Hippocampal formation (tissue), 2 donors: ENCODE data around the gene XIRP2.

Source experiments
- DNase-seq, 2 donors: peaks; one replicate each; lab custom pipeline; 2025; lab: John Stamatoyannopoulos, UW

The XIRP2 gene

DNA sequence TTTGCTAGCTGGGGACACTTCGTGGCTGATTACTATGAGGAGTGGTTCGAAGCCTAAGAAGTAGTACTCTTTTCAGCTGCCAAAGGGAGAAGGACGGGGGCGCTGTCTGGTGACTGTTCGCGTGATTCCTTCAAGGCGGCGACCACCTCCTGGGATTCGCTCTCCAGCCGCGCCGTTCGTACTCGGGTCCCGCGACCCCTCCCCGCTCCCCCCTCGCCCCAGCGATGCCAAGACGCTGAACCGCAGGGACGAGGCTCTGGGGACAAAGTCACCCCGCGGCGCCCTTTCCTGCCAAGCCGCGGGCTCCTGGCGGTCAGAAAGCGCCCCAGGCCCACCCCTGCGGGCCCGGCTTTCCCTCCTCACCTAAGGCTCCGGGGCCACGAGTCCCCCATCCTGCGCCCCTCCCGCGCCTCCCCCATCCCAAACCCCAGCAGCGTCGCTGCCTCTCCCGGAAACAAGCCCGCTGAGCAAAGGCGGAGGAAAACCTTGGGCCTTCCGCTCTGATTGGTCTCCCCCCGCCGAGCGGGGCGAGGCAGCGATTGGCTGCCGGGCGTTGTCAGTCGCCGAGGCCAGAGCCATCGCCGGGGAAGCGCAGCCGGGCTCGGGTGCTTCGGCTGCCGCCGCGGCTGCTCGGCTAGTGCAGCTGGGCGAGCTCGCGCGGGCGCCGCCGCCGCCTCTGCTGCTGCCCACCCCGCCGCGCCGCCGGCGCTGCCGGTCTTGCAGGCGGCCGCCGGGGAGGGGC lies 404.3 kb downstream of the XIRP2 start, which contains the start of gene B3GALT1:
B3GALT1 (plus strand) TSS at position 572 of the 742 bp plus-strand sequence.
- peak; percentile 83 to 89 for DNase-seq

DNA sequence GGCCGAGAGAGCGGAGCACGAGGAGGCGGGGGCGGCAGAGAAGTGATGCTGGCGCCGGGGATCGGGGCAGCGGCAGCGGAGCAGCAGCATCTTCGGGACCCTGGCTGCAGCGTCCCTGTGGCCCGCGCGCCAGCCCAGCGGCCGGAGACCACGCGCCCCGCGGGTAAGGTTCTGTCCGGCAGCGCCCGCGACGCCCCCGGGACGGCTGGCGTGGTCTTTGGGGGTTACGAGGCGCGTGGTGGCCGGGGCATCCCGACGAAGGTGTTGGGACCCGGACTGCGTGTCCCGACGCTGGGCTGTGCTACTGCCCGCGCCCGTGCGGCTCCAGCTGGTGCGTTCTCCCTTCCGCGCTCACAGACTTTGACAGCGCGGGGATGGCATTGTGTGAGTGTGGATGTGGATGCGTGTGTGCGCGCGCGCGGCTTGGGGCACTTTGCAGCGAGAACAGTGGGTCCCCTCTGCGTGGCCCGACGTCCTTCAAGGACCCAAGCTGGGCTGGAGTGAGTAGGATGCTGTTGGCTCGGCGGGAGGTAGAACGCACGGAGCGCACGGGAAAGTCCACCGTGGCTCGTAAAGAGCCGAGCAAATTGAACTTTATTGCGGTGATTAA lies 405.0 kb downstream of the XIRP2 start:
- DNase-seq, result peak; percentile 25 to 31

DNA sequence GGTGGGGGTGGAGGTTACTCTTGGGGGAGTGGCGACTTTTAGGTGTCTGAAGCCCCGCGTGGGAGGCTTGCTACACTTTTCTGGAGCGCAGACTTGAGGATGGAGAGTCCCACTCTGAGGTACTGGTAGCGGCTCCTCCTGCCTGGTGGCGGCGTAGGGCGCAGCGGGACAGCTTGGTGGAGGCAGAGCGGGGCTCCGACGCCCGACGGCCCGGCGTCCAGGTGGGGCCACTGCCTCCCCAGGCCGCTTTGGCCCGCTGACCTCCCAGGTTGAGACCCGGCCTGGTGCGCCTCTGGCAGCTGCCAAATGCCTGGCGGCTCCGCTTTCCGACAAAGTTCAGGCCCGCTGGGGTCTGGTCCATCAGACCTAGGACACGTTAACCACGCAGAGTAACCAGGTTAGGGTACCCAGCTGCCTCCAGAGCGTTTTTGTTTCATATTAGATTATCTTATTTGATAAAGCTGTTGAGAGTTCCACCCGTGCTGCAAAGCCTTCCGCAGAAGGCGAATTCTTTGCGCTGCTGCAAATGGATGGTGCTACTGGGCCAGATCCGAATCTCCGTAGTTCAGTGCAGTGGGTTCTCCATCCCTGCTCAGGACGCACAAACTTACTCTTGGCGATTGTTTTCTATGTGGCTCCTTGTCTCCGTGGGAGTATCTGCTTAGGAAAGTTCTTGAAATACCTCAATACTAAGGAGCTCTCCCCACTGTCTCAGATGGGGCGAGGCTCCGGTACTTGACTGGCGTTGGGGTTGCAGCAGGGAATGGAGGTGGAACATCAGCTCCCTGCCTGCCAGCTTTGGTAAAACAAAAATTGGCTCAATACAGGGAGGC lies 405.9 kb downstream of the XIRP2 start:
- DNase-seq, result peak; percentile 47 to 51

DNA sequence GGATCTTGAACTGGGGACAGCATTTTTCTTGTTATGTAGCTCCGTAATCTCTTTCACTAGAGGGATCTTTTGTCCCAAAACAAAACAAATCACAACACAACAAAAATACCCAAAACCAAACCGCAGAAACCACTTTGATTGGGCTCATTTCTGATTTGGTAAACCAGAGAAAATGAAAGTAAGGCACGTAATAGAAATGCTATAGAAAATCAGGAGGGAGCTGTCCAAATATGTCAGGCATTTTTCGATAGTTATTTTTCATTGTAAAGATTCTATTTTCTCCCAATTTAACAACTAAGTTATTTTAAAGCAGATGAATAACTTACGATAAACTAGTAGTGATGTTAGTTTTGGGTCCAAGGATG lies 406.5 kb downstream of the XIRP2 start:
- no peak for DNase-seq

DNA sequence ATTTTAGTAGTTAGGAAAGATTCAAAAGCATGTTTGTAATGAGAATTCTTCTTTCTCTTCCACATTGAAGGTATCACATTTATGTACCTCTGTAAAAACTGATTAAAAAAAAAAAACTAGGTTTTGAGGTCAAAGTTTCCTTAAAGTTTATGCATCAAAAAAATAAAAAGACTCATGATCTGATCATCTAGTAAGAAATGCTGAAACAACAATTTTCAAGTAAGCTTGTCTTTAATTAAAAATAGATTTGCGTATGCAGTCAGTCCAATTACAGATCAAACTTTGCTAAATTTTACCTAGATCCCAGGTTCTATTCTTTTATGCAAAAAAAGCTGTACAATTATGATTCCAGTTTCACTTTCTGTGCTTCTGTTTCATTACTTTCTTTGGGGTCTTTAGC lies 409.0 kb downstream of the XIRP2 start:
- no peak for DNase-seq

DNA sequence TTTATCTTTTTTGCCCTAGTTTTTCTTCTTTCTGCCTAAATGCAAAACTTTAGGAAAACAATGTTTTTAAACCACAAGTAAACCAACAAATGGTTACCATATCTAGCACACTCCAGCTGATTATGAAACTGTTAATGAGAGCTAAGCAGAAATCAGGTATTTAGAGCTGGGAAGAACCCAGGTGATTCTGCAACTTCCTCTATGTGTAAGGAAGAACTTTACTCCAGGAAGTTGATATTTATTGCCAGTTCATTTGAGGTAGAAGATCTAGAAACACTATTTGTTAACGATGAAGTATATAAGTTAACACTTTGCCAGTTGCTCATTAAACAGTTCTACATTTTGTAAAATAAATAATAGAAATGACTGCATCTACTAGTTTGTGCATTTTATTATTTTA lies 409.7 kb downstream of the XIRP2 start:
- no peak for DNase-seq
